Measurements from ENCODE around the gene BTNL8.
"Not testable (repeated sequence)": the region's sequence is repeated elsewhere in the genome, so short reads cannot be mapped to it uniquely, and the experiment has no call there.

BTNL8 gene

DNA sequence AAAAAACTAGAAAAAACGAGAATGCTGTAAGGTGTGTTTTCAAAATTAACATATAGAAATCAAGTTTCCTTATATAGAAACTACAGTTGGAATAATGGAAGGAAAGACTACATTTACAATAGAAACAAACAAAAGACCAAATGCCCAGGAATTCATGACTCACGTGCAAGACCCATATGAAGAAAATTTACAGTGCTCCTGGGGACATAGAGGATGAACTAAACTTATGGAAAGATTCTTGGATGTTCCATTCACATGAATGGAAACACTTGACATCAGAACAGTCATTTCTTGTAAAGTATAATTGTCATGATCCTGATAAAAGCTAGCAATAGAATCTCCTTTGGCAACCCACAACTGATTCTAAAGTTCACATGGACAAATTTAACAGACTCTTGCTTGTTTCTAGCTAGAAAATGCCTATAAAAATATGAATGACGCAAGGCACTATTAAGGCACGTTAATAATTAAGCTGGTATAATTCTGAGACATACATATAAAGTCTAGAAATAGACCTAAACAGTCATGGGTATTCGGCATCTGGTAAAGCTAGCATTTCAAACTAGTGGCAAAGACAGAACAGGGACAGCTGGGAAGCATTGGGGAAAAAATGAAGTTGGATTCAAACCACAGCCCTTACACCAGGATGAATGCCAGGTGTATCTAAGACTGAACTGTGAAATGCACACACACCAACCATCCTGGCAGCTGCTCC lies 32.8 kb upstream of the BTNL8 start:
- H3K9me3 ChIP-seq (ENCODE audit: control insufficient read depth, low read depth, low read length): no peaks in the 10 kb centered on the region
- H3K36me3 ChIP-seq (ENCODE audit: control insufficient read depth, low read depth, low read length): no peaks in the 10 kb centered on the region
- no peaks in the 10 kb centered on the region for H3K27me3 ChIP-seq (ENCODE audit: control insufficient read depth, insufficient read depth, low read length)
- no peak overlapping the region for H3K4me3 ChIP-seq (ENCODE audit: low read length)
- H3K9ac ChIP-seq (ENCODE audit: low read length): no peak overlapping the region
- H3K4me1 ChIP-seq (ENCODE audit: control insufficient read depth, low read depth, low read length): no peaks in the 10 kb centered on the region
- no peak overlapping the region for H3K27ac ChIP-seq (ENCODE audit: low read length)

GRCh38 chr5:180866985-180867384 lies 32.0 kb upstream of the BTNL8 start:
- Histone ChIP-seq H3K4me1 (ENCODE audit: control insufficient read depth, low read depth, low read length) (no peaks in the 10 kb centered on the region), H3K36me3 (ENCODE audit: control insufficient read depth, low read depth, low read length) (no peaks in the 10 kb centered on the region), H3K9ac (ENCODE audit: low read length) (no peak overlapping the region), H3K9me3 (ENCODE audit: control insufficient read depth, low read depth, low read length) (no peaks in the 10 kb centered on the region), H3K4me3 (ENCODE audit: low read length) (no peak overlapping the region), H3K27ac (ENCODE audit: low read length) (no peak overlapping the region), H3K27me3 (ENCODE audit: control insufficient read depth, insufficient read depth, low read length) (no peaks in the 10 kb centered on the region)

DNA sequence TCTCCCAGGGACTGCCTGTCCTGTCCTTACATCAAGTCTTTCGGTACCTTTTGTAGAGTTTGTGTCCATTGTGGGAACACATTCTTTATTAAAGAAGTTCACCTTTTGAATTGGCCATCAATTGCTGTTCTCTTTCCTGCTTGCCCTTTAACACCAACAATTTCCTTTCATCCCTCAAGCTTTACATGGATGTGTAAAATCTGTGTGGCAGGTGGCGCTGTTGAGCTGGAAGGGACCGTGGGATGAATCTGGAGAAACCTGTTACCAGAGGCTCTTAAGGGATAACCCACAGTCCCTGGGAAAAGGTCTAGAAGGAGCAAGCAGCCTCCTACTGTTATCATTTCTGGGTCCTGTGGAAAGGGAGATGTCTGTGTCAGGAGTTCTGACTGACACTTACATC lies 30.0 kb upstream of the BTNL8 start:
- H3K36me3 ChIP-seq (ENCODE audit: control insufficient read depth, low read depth, low read length): no peaks in the 10 kb centered on the region
- H3K27ac ChIP-seq (ENCODE audit: low read length): no peak overlapping the region
- no peak overlapping the region for H3K9ac ChIP-seq (ENCODE audit: low read length)
- H3K4me3 ChIP-seq (ENCODE audit: low read length): no peak overlapping the region
- H3K27me3 ChIP-seq (ENCODE audit: control insufficient read depth, insufficient read depth, low read length): no peaks in the 10 kb centered on the region
- H3K4me1 ChIP-seq (ENCODE audit: control insufficient read depth, low read depth, low read length): peaks cover 4% of the 10 kb centered on the region
- H3K9me3 ChIP-seq (ENCODE audit: control insufficient read depth, low read depth, low read length): no peaks in the 10 kb centered on the region

GRCh38 chr5:180869587-180869986 lies 29.4 kb upstream of the BTNL8 start:
- Histone ChIP-seq H3K36me3 (ENCODE audit: control insufficient read depth, low read depth, low read length) (no peaks in the 10 kb centered on the region), H3K4me1 (ENCODE audit: control insufficient read depth, low read depth, low read length) (peaks cover 4% of the 10 kb centered on the region), H3K27me3 (ENCODE audit: control insufficient read depth, insufficient read depth, low read length) (no peaks in the 10 kb centered on the region), H3K4me3 (ENCODE audit: low read length) (no peak overlapping the region), H3K9ac (ENCODE audit: low read length) (no peak overlapping the region), H3K9me3 (ENCODE audit: control insufficient read depth, low read depth, low read length) (no peaks in the 10 kb centered on the region), H3K27ac (ENCODE audit: low read length) (no peak overlapping the region)

DNA sequence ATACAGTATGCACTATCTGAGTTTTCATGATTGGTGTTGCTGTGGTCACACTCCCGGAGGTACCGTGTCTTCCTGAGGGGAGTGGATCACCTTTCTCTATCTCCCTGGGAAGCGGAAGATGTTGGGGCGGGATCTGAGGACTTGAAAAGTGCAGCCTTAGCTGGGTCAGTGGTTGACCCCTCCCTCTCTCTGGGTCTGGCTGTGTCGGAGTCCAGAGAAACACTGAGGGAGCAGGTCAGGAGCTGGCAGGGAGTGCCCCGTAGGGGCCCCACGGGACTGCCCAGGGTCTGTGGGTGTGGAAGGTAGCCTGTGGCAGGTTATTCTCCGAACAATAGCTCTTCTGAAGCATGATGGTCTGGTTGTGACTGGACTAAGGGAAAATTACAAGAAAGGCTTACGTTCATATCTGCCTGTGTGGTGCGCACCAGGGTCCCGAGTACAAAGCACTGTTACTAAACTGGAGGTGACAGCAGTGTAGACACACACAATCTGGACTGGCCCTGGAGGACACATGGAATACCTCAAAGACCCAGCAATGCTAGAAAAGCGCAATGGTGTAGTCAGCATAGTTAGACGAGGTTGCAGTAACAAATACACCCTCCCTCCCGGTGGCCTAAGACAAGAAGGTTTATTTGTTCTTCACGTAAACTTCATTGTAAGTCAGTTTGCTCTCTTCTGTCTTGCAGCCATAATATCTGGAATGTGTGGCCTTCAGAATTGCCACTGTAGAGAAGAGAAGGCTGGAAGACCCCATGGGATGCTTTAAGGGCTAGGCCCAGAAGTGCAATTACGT lies 28.5 kb upstream of the BTNL8 start:
- Histone ChIP-seq H3K27ac (ENCODE audit: low read length) (no peak overlapping the region), H3K4me3 (ENCODE audit: low read length) (no peak overlapping the region), H3K27me3 (ENCODE audit: control insufficient read depth, insufficient read depth, low read length) (no peaks in the 10 kb centered on the region), H3K4me1 (ENCODE audit: control insufficient read depth, low read depth, low read length) (peaks cover 4% of the 10 kb centered on the region), H3K9ac (ENCODE audit: low read length) (no peak overlapping the region), H3K36me3 (ENCODE audit: control insufficient read depth, low read depth, low read length) (no peaks in the 10 kb centered on the region), H3K9me3 (ENCODE audit: control insufficient read depth, low read depth, low read length) (no peaks in the 10 kb centered on the region)

- no peaks in the 10 kb centered on the region for H3K9me3 ChIP-seq (ENCODE audit: control insufficient read depth, low read depth, low read length)
- H3K27me3 ChIP-seq (ENCODE audit: control insufficient read depth, insufficient read depth, low read length): no peaks in the 10 kb centered on the region
- H3K9ac ChIP-seq (ENCODE audit: low read length): no peak overlapping the region
Observed at GRCh38 chr5:180872419-180872818, 26.5 kb upstream of the BTNL8 start.

DNA sequence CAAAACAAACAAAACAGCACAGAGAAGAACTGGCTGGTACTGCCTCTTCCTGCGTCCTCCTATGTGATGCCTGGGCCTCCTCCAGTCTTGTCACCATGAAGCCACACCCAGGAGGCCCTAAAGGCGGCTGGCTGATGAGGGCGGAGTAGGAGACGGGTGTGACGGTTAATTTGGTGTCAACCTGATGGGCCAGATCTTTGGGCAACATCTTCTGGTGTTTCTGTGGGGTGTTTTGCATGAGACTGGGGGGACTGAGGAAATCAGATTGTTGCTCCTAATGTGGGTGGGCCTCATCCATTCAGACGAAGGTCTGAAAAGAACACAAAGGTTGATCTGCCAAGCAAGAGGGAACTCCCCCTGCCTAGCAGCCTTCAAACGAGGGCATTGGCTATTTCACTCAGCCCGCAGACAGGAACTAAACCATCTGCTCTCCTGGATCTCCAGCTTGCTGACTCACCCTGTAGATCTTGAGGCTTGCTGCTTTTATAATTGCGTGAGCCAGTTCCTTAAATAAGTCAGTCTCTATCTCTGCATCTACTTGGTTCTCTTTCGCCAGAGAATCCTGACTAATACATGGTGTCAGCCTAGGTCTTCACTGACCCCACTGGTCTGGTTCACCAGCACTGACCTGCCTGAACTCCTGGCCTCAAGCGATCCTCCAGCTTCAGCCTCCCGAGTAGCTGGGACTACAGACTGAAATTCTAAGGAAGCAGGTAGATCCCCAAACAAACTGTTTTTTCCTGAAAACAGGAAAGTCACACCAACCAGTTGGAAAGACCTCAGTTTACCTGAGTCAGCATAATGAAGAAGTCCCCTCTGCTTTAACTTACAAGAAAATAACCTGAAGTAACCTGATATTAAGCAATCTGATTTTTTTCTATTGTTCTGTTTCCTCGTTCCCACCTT lies 25.1 kb upstream of the BTNL8 start:
- Histone ChIP-seq H3K4me3 (ENCODE audit: low read length) (no peak overlapping the region), H3K27me3 (ENCODE audit: control insufficient read depth, insufficient read depth, low read length) (no peaks in the 10 kb centered on the region), H3K36me3 (ENCODE audit: control insufficient read depth, low read depth, low read length) (no peaks in the 10 kb centered on the region), H3K9ac (ENCODE audit: low read length) (no peak overlapping the region), H3K27ac (ENCODE audit: low read length) (no peak overlapping the region), H3K9me3 (ENCODE audit: control insufficient read depth, low read depth, low read length) (no peaks in the 10 kb centered on the region), H3K4me1 (ENCODE audit: control insufficient read depth, low read depth, low read length) (peaks cover 4% of the 10 kb centered on the region)

More at GRCh38 chr5:180872419-180872818, 26.5 kb upstream of the BTNL8 start:
- Histone ChIP-seq H3K36me3 (ENCODE audit: control insufficient read depth, low read depth, low read length) (no peaks in the 10 kb centered on the region), H3K4me3 (ENCODE audit: low read length) (no peak overlapping the region), H3K27ac (ENCODE audit: low read length) (no peak overlapping the region), H3K4me1 (ENCODE audit: control insufficient read depth, low read depth, low read length) (peaks cover 4% of the 10 kb centered on the region)

DNA sequence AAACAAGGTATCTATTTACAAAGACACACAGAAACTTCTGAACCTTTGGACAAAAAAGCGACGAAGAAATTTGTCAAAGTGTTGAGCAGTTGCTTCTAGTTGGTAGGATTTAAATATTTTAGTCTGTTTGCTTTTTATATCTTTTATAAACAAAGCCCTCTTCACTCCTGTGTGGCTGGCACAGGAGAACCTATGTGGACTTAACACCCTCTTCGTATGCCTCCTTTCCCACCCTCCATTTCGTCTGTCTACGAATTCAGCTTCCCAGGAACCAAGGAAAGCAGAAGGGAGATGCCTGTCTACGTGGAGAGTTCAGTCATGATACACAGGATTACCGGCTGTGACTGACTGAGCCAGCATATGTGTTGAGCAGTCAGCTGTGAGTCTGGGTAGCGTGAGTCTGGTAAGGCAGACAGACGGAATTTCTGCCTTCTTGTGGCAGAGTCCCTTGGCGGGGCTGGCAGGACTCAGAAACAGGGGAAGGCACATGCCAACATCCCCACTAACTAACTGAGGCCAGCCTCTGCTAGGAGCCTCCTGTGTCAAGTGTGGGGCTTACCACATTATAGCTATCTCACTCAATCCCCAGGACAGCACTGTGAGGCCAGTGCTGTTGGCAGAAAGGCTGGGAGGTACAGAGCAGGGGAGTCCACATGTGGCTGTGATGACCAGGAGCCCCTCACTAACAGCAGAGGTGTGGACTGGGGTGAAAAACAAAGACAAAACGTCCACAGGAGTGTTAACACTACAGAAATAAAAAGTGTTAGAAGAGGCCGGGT lies 24.0 kb upstream of the BTNL8 start:
- H3K27me3 ChIP-seq (ENCODE audit: control insufficient read depth, insufficient read depth, low read length): no peaks in the 10 kb centered on the region
- no peaks in the 10 kb centered on the region for H3K36me3 ChIP-seq (ENCODE audit: control insufficient read depth, low read depth, low read length)
- no peak overlapping the region for H3K27ac ChIP-seq (ENCODE audit: low read length)
- peaks cover 4% of the 10 kb centered on the region for H3K4me1 ChIP-seq (ENCODE audit: control insufficient read depth, low read depth, low read length)
- H3K9me3 ChIP-seq (ENCODE audit: control insufficient read depth, low read depth, low read length): no peaks in the 10 kb centered on the region
- no peak overlapping the region for H3K9ac ChIP-seq (ENCODE audit: low read length)
- no peak overlapping the region for H3K4me3 ChIP-seq (ENCODE audit: low read length)

- Histone ChIP-seq H3K9me3 (ENCODE audit: control insufficient read depth, low read depth, low read length) (no peaks in the 10 kb centered on the region), H3K4me3 (ENCODE audit: low read length) (no peak overlapping the region), H3K27ac (ENCODE audit: low read length) (no peak overlapping the region), H3K36me3 (ENCODE audit: control insufficient read depth, low read depth, low read length) (no peaks in the 10 kb centered on the region), H3K27me3 (ENCODE audit: control insufficient read depth, insufficient read depth, low read length) (no peaks in the 10 kb centered on the region), H3K4me1 (ENCODE audit: control insufficient read depth, low read depth, low read length) (peaks cover 4% of the 10 kb centered on the region), H3K9ac (ENCODE audit: low read length) (no peak overlapping the region)
Observed at GRCh38 chr5:180875860-180876426, 23.0 kb upstream of the BTNL8 start.

GRCh38 chr5:180885845-180886529 lies 13.0 kb upstream of the BTNL8 start:
- not testable (repeated sequence) for H3K27ac ChIP-seq (ENCODE audit: low read length); H3K27me3 ChIP-seq (ENCODE audit: control insufficient read depth, insufficient read depth, low read length); H3K9me3 ChIP-seq (ENCODE audit: control insufficient read depth, low read depth, low read length); H3K36me3 ChIP-seq (ENCODE audit: control insufficient read depth, low read depth, low read length); H3K4me3 ChIP-seq (ENCODE audit: low read length); H3K4me1 ChIP-seq (ENCODE audit: control insufficient read depth, low read depth, low read length); H3K9ac ChIP-seq (ENCODE audit: low read length)

Data from iPS-18a (cell line).